Ramos (cell line): ENCODE measurements around the gene PDS5A.
"Not testable (repeated sequence)": the region's sequence is repeated elsewhere in the genome, so short reads cannot be mapped to it uniquely, and the experiment has no call there.

Experiments used
- in situ Hi-C: fragments of 300-500 bp; cut with MboI; formaldehyde crosslinking; loops from one replicate; pipeline ENCODE4 v1.14.3; 2022; ENCODE audit warnings: low sequenced_read_pairs; ENCODE audit not compliant: unreplicated experiment

The PDS5A gene

GRCh38 chr4:39913471-39913870 lies 64.2 kb downstream of the PDS5A start:
- in situ Hi-C loops: no loop called here

GRCh38 chr4:39910064-39910463 lies 67.6 kb downstream of the PDS5A start:
- in situ Hi-C loops: no loop called here

DNA sequence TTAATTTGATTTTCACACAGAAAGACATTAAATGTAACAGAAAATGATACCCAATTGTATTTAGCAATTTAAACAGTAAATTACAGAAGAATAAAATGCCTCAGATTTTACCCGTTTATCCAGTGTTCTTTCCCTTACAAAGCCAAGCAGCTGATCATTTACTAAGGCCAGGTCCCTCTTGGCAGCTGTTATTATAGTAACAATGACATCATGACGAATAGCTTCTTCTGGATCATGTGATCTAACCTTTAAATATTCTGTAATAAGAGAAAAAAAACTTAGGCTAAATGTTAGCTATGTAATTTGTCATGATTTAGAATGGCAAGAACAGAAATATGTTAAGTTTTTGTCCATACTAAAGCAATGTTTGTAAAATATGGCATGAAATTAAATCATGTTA lies 69.4 kb downstream of the PDS5A start:
- in situ Hi-C loops: no loop called here

DNA sequence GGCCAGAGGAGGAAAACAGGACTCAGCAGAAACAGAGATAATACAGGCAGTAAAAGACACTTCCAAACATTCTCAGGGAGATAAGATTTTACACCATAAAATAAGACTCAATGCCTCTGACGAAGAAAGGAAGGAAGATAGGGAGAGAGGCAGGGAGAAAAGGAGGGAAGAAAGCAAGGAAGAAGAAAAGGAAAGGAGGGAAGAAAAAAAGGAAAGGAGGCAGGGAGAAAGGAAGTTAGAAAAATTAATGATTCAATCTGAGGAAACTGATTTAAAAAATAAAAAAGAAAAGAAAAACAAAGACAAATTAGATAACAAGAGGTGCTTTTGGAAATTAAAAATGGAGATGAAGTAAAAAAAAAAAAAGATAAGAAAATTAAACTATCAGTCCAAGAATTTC lies 72.1 kb downstream of the PDS5A start:
- in situ Hi-C loops: no loop called here

GRCh38 chr4:39905019-39905418 lies 72.7 kb downstream of the PDS5A start:
- in situ Hi-C loops: not testable (repeated sequence)

- in situ Hi-C loops: no loop called here
Measured at GRCh38 chr4:39900966-39901365, 76.7 kb downstream of the PDS5A start.

- in situ Hi-C loops: no loop called here
Measured at GRCh38 chr4:39899291-39899690, 78.4 kb downstream of the PDS5A start.

GRCh38 chr4:39898015-39898414 lies 79.7 kb downstream of the PDS5A start:
- in situ Hi-C loops: no loop called here

DNA sequence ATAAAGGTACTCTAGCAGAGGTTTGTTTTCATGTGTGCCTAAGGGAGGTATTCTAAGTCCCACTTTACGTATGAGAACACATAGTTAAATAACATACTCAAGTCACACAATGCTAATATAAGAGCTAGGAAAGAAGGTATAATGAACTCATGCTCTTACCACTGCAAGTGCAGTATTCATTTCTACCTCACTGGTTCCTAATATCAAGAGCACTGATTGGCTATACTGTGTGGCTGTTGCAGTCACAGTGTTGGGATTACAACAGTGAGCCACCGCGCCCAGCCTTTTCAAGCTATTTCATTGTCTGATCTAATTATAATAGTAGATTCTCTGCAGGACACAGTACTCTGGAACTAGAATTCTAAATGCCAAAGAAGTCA lies 84.0 kb downstream of the PDS5A start:
- in situ Hi-C loops: no loop called here

DNA sequence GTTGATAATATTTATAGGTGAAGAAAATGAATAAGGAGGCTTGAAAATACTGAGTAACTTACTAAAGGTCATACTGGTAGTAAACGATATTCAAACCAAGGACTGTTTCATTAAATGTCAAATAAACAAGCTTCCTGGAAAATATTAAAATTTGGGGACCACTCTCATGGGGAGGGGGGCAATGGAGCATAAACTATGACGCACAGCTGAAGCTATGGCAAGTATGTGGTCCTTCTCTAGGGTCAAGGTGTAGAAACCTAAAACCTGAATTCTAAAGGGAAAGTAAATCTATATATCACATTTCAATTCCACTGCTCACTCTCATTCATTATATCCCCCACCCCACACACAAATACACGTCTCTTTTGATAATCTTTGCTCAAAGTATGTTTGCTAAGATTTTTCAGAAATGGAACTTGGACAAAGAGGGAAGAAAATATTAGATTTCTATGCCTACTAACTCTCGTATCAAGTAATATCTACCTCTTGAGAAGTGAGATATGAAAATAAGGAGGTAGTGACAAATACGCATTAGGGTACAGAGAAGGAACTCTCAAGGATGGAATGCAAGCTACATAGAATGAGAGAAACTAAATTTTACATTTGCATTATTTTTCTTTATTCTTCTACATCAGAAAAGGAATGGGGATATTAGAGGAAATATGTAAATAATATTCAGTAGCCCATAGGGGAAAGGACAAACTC lies 84.6 kb downstream of the PDS5A start:
- in situ Hi-C loops: no loop called here

- in situ Hi-C loops: no loop called here
Measured at GRCh38 chr4:39889226-39889625, 88.5 kb downstream of the PDS5A start.

DNA sequence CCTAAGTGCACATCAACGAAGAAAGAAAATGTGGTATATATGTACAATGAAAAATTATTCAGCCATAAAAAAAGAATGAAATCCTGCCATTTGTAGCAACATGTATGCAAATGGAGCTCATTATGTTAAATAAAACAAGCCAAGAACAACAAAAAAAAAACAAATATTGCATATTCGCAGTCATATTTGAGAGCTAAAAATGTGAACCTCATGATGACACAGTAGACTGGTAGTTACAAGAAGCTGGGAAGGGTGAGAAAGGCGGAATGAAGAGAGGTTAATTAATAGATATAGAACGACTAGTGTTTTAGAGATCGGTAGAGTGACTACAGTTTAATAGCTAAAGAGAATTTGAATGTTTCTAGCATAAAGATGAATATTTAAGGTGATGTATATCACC lies 89.2 kb downstream of the PDS5A start:
- in situ Hi-C loops: no loop called here

DNA sequence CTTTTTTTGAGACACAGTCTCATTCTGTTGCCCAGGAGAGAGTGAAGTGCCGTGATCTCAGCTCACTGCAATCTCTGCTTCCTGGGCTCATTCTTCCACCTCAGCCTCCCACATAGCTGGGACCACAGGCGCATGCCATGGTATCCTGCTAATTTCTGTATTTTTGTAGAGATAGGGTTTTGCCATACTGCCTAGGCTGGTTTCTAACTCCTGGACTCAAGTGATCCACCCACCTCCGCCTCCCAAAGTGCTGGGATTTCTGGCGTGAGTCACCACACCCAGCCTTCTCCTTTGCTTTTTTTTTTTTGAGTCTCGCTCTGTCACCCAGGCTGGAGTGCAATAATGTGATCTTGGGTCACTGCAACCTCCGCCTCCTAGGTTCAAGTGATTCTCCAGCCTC lies 94.1 kb downstream of the PDS5A start:
- in situ Hi-C loops: no loop called here

- in situ Hi-C loops: no loop called here
Measured at GRCh38 chr4:39881789-39882188, 95.9 kb downstream of the PDS5A start.

DNA sequence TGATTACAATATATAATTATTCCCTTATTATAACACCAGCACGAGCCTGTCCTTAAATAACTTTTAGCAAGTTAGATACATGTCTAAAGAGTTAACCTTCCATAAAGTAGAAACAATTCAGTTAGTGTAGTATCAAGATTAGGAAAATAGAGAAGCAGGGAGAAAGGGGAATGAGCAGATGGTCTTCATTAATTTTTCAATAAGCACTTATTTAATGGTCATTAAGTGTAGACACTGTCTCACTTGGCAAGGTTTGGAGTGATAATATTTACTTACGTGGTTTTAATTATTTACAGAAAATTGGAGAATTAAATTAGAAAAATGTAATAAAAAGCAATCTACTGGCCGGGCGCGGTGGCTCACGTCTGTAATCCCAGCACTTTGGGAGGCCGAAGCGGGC lies 99.7 kb downstream of the PDS5A start:
- in situ Hi-C loops: no loop called here

DNA sequence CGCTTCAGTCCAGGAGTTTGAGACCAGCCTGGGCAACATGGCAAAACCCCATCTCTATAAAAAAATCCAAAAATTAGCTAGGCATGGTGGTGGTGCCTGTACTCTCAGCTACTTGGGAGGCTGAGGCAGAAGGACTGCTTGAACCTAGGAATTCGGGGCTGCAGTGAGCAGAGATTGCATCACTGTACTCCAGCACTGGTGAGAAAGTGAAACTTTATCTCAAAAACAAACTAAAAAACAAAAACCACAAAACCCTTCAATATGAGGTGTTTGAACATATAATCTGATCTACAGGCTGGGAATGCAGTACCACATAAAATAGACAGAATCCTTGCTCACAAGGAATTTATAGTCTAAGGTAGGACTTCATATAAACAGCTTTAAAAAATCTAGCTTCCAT lies 103.9 kb downstream of the PDS5A start:
- in situ Hi-C loops: no loop called here

GRCh38 chr4:39865280-39865679 lies 112.4 kb downstream of the PDS5A start:
- in situ Hi-C loops: no loop called here

GRCh38 chr4:39864391-39864790 lies 113.3 kb downstream of the PDS5A start:
- in situ Hi-C loops: no loop called here

GRCh38 chr4:39860804-39861203 lies 116.9 kb downstream of the PDS5A start:
- in situ Hi-C loops: no loop called here

DNA sequence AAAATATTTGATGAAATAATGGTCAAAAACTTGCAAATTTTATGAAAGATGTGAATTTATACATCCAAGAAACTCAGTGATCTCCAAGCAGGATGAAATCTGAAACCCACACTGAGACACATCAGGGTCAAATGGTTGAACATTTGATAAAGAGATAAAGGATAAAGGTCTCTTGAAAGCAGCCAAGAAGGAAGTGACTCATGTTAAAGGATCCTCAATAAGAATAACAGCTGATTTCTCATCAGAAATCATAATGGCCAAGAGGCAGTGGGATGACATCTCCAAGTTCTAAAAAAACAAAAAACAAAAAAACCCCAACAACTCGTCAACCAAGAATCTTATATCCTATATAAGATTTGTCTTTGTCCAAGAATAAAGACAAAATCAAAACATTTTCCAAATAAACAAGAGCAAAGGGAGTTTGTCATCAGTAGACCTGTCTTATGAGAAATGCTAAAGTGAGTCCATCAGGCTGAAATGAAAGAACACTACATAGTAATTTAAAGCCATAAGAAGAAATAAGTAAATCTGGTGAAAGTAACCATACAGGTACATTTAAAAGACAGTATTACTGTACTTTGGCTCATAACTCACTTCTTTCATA lies 121.7 kb downstream of the PDS5A start:
- in situ Hi-C loops: no loop called here

- in situ Hi-C loops: no loop called here
Measured at GRCh38 chr4:39852636-39853035, 125.1 kb downstream of the PDS5A start.

GRCh38 chr4:39850727-39851126 lies 127.0 kb downstream of the PDS5A start:
- in situ Hi-C loops: no loop called here
